Panc1 (cell line): ENCODE data around the gene GPR18. TPM values are rescaled to one million over a fixed set of nuclear protein-coding genes. Genes with fewer than 3 reads are reported as not detected.

Source experiments
- ATAC-seq: fragments of 200-7000 bp; cut with Tn5 transposase; 2 replicates; pipeline ENCODE4 v1.9.1; 2020; ENCODE audit warnings: mild to moderate bottlenecking, moderate library complexity
- BruUV-seq: library from RNA; stranded (reverse); fragments of 400-500 nt; replicated peaks from 2 replicates; lab custom pipeline; 2021; lab: Mats Ljungman, UMichigan
- CTCF ChIA-PET: fragments of 300-600 bp; sonication (Branson Sonifier 250); formaldehyde crosslinking; loops from one replicate; lab custom pipeline; 2022; ENCODE audit warnings: antibody characterized with exemption; lab: Charles Lee
- POLR2A ChIA-PET: fragments of 300-600 bp; sonication (Branson Sonifier 250); formaldehyde crosslinking; loops from one replicate; lab custom pipeline; 2022; ENCODE audit warnings: antibody characterized with exemption; lab: Charles Lee
- DNase-seq: peaks from one replicate; pipeline ENCODE4 v3.0.0-alpha.2; 2010; ENCODE audit warnings: low read depth, low spot score
- H3K27ac ChIP-seq: 2 replicates; pipeline ENCODE4 v1.5.1; 2011; ENCODE audit warnings: mild to moderate bottlenecking, low read length, inconsistent platforms
- H3K27me3 ChIP-seq: fragments of 200-500 bp; sonication (Bioruptor generic); 2 replicates; pipeline ENCODE4 v1.6.0; 2014; ENCODE audit warnings: low read length, inconsistent platforms; ENCODE audit not compliant: control insufficient read depth, insufficient read depth
- H3K36me3 ChIP-seq: fragments of 200-500 bp; sonication (Bioruptor generic); 2 replicates; pipeline ENCODE4 v1.5.1; 2014; ENCODE audit warnings: inconsistent platforms, mild to moderate bottlenecking, low read length, moderate library complexity; ENCODE audit not compliant: control insufficient read depth, insufficient read depth
- H3K4me1 ChIP-seq: 2 replicates; pipeline ENCODE4 v1.5.1; 2011; ENCODE audit warnings: inconsistent platforms, mild to moderate bottlenecking, low read length, moderate library complexity; ENCODE audit not compliant: control insufficient read depth, insufficient read depth
- H3K4me3 ChIP-seq, 2 experiments: 2 replicates each; pipeline ENCODE4 v1.5.1; 2011 to 2012; ENCODE audit warnings: low read depth in 2 of 2, low read length in 2 of 2, mild to moderate bottlenecking in 2 of 2, inconsistent platforms in 1 of 2, moderate library complexity in 1 of 2
- H3K9me3 ChIP-seq: fragments of 200-500 bp; sonication (Bioruptor generic); 2 replicates; pipeline ENCODE4 v1.5.1; 2014; ENCODE audit warnings: low read depth, mild to moderate bottlenecking, inconsistent platforms, low read length, moderate library complexity; ENCODE audit not compliant: control insufficient read depth, insufficient read depth
- POLR2AphosphoS5 ChIP-seq: IDR thresholded peaks from 2 replicates; pipeline ENCODE4 v1.6.1; 2012; ENCODE audit warnings: mild to moderate bottlenecking, low read depth, low read length, moderate library complexity
- SIN3A ChIP-seq: IDR thresholded peaks from 2 replicates; pipeline ENCODE4 v1.6.1; 2012; ENCODE audit warnings: low read depth, mild to moderate bottlenecking, low read length, moderate library complexity, borderline replicate concordance; ENCODE audit not compliant: insufficient read depth
- TCF7L2 ChIP-seq: IDR thresholded peaks from 2 replicates; pipeline ENCODE4 v1.6.1; 2011; ENCODE audit warnings: mild to moderate bottlenecking, low read depth, low read length, inconsistent platforms
- in situ Hi-C: cut with HindIII; loops from 2 replicates; pipeline ENCODE4 v1.10.0; 2016; ENCODE audit warnings: low sequenced_read_pairs, low pct_unique_long_range_greater_than_20kb
- intact Hi-C: fragments of 100-400 bp; cut with micrococcal nuclease; formaldehyde crosslinking; loops from one replicate; pipeline ENCODE4 v1.10.0; 2022; ENCODE audit not compliant: unreplicated experiment
- total RNA-seq: library from RNA; stranded (reverse); gene quantifications from one replicate; pipeline ENCODE4 v1.2.1, GENCODE V29; 2021; ENCODE audit not compliant: unreplicated experiment
- TF ChIP-seq, protein P1 (sequence below), 2 experiments: IDR thresholded peaks; 2 replicates each; pipeline ENCODE4 v1.6.1; 2011 to 2012; ENCODE audit warnings: low read depth in 2 of 2, control low read depth in 1 of 2, low read length in 1 of 2, mild to moderate bottlenecking in 1 of 2, moderate library complexity in 1 of 2; ENCODE audit not compliant: insufficient read depth in 1 of 2
- TF ChIP-seq, protein P2 (sequence below): fragments of 450-650 bp; IDR thresholded peaks from 2 replicates; pipeline ENCODE4 v1.5.1; 2017; ENCODE audit warnings: mild to moderate bottlenecking

The GPR18 gene
- total RNA-seq, 1 experiment from 2014 or later, result not detected

- CTCF ChIA-PET, result no interaction called here
- TF ChIP-seq, protein P1, sequence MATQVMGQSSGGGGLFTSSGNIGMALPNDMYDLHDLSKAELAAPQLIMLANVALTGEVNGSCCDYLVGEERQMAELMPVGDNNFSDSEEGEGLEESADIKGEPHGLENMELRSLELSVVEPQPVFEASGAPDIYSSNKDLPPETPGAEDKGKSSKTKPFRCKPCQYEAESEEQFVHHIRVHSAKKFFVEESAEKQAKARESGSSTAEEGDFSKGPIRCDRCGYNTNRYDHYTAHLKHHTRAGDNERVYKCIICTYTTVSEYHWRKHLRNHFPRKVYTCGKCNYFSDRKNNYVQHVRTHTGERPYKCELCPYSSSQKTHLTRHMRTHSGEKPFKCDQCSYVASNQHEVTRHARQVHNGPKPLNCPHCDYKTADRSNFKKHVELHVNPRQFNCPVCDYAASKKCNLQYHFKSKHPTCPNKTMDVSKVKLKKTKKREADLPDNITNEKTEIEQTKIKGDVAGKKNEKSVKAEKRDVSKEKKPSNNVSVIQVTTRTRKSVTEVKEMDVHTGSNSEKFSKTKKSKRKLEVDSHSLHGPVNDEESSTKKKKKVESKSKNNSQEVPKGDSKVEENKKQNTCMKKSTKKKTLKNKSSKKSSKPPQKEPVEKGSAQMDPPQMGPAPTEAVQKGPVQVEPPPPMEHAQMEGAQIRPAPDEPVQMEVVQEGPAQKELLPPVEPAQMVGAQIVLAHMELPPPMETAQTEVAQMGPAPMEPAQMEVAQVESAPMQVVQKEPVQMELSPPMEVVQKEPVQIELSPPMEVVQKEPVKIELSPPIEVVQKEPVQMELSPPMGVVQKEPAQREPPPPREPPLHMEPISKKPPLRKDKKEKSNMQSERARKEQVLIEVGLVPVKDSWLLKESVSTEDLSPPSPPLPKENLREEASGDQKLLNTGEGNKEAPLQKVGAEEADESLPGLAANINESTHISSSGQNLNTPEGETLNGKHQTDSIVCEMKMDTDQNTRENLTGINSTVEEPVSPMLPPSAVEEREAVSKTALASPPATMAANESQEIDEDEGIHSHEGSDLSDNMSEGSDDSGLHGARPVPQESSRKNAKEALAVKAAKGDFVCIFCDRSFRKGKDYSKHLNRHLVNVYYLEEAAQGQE (IDR thresholded peaks at IDR 0.05; ENCODE audit: insufficient read depth in 1 of 2, low read depth in 2 of 2, low read length in 1 of 2), result no peak
- no peak for TF ChIP-seq TCF7L2
- TF ChIP-seq, protein P2, sequence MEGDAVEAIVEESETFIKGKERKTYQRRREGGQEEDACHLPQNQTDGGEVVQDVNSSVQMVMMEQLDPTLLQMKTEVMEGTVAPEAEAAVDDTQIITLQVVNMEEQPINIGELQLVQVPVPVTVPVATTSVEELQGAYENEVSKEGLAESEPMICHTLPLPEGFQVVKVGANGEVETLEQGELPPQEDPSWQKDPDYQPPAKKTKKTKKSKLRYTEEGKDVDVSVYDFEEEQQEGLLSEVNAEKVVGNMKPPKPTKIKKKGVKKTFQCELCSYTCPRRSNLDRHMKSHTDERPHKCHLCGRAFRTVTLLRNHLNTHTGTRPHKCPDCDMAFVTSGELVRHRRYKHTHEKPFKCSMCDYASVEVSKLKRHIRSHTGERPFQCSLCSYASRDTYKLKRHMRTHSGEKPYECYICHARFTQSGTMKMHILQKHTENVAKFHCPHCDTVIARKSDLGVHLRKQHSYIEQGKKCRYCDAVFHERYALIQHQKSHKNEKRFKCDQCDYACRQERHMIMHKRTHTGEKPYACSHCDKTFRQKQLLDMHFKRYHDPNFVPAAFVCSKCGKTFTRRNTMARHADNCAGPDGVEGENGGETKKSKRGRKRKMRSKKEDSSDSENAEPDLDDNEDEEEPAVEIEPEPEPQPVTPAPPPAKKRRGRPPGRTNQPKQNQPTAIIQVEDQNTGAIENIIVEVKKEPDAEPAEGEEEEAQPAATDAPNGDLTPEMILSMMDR, result no peak
- no peak for TF ChIP-seq POLR2AphosphoS5
- TF ChIP-seq SIN3A, result no peak
- ATAC-seq (no peak), DNase-seq (no peak)
- intact Hi-C loops (no loop called here), in situ Hi-C loops (no loop called here)
- Histone ChIP-seq H3K9me3 (no peaks in the 10 kb centered on the region), H3K27ac (no peak within 1 kb of the TSS), H3K4me3 (no peak within 1 kb of the TSS), H3K27me3 (no peaks in the 10 kb centered on the region), H3K36me3 (no peaks in the 10 kb centered on the region), H3K4me1 (no peaks in the 10 kb centered on the region)
- POLR2A ChIA-PET, result no interaction called here
- BruUV-seq, result no TSS peak
Observed at GRCh38 chr13:99307247-99307646, 49.1 kb upstream of the GPR18 start, which contains the start of gene GPR183. TSS of gene GPR183 (minus strand) at chr13:99307399. CDS start at chr13:99296145, 11,254 bp downstream.

GRCh38 chr13:99305566-99305965 lies 47.4 kb upstream of the GPR18 start:
- no peaks in the 10 kb centered on the region for H3K36me3 ChIP-seq
- H3K4me3 ChIP-seq, result no peak overlapping the region
- no peak for ATAC-seq
- H3K27me3 ChIP-seq, result no peaks in the 10 kb centered on the region
- in situ Hi-C loops, result no loop called here
- ChIA-PET POLR2A (no interaction called here), CTCF (no interaction called here)
- no peak for TF ChIP-seq SIN3A
- TF ChIP-seq, protein P1 (IDR thresholded peaks at IDR 0.05; ENCODE audit: insufficient read depth in 1 of 2, low read depth in 2 of 2, low read length in 1 of 2), result no peak
- TF ChIP-seq POLR2AphosphoS5, result no peak
- no peak for TF ChIP-seq TCF7L2
- TF ChIP-seq, protein P2, result no peak
- no peaks in the 10 kb centered on the region for H3K9me3 ChIP-seq
- no TSS peak for BruUV-seq
- H3K4me1 ChIP-seq, result no peaks in the 10 kb centered on the region
- no peak overlapping the region for H3K27ac ChIP-seq
- no peak for DNase-seq
- intact Hi-C loops, result no loop called here
